Lung (tissue), 12 donors: Measurements from ENCODE around the gene MDM1. TPM values are rescaled to one million over a fixed set of nuclear protein-coding genes. Genes with fewer than 3 reads are reported as not detected.

ENCODE experiments used
- ATAC-seq: fragments of 200-7000 bp; cut with Tn5 transposase; one replicate; pipeline ENCODE4 v1.9.1; 2020; ENCODE audit warnings: moderate number of reproducible peaks; ENCODE audit not compliant: insufficient read depth, low FRiP score
- DNase-seq, 3 donors: peaks; one replicate each; pipeline ENCODE4 v3.0.0-alpha.2; 2013 to 2017
- H3K27ac ChIP-seq, 2 donors: one replicate each; pipeline ENCODE4 v1.5.1; 2013; ENCODE audit warnings: mild to moderate bottlenecking in 2 of 2, moderate library complexity in 2 of 2, control low read depth in 1 of 2, inconsistent platforms in 1 of 2, low read depth in 1 of 2, low read length in 1 of 2
- H3K27me3 ChIP-seq, 3 donors: one replicate each; pipeline ENCODE4 v1.5.1; 2013; ENCODE audit warnings: low read length in 2 of 3; ENCODE audit not compliant: control insufficient read depth in 3 of 3, insufficient read depth in 3 of 3
- H3K36me3 ChIP-seq, 4 donors: one replicate each; pipeline ENCODE4 v1.5.1; 2013; ENCODE audit warnings: low read length in 4 of 4, mild to moderate bottlenecking in 1 of 4, moderate library complexity in 1 of 4; ENCODE audit not compliant: control insufficient read depth in 4 of 4, insufficient read depth in 4 of 4
- H3K4me1 ChIP-seq, 5 donors: one replicate each; pipeline ENCODE4 v1.5.1; 2013; ENCODE audit warnings: low read length in 5 of 5, mild to moderate bottlenecking in 2 of 5, moderate library complexity in 1 of 5; ENCODE audit not compliant: control insufficient read depth in 5 of 5, insufficient read depth in 5 of 5
- H3K4me3 ChIP-seq: one replicate; pipeline ENCODE4 v1.5.1; 2013; ENCODE audit warnings: mild to moderate bottlenecking, control low read depth, moderate library complexity
- H3K9ac ChIP-seq, 2 donors: one replicate each; pipeline ENCODE4 v1.5.1; 2013; ENCODE audit warnings: low read length in 2 of 2, control low read depth in 1 of 2; ENCODE audit not compliant: insufficient read depth in 1 of 2
- H3K9me3 ChIP-seq, 4 donors: one replicate each; pipeline ENCODE4 v1.5.1; 2013; ENCODE audit warnings: low read length in 3 of 4, mild to moderate bottlenecking in 1 of 4, moderate library complexity in 1 of 4; ENCODE audit not compliant: control insufficient read depth in 4 of 4, insufficient read depth in 3 of 4
- WGBS, 2 donors: extraction: QIAGEN DNeasy Blood & Tissue Kit; methylation state at CpG; one replicate each; pipeline ENCODE4 v1.1.7; 2013; 5-methylcytosine and 5-hydroxymethylcytosine counted together
- polyA plus RNA-seq, 2 donors: library from polyadenylated mRNA; stranded (reverse); fragments of 200-250 nt; gene quantifications; one replicate each; pipeline ENCODE4 v1.2.1, GENCODE V29; 2013
- total RNA-seq, 2 donors: library from RNA; depleted of rRNA in 1 of 2; stranded (reverse); fragments of >200 nt in 1 of 2; gene quantifications; one replicate each; pipeline ENCODE4 v1.2.1, GENCODE V29; 2014 to 2021
- TF ChIP-seq, protein P1 (sequence below): IDR thresholded peaks from 2 replicates; pipeline ENCODE4 v1.5.1; 2012; ENCODE audit warnings: mild to moderate bottlenecking; ENCODE audit errors: control extremely low read depth, extremely low read depth
- donor health status: control.
- donor health status: control.
- donor health status: Bipolar disorder and iron deficiency.
- donor health status: healthy.
- donor health status: DM: yes; HTN: yes; CAD: no.

MDM1 gene
- total and polyA plus RNA-seq, 4 donors, result 6.7 to 29.7 (median 12.4) TPM

GRCh38 chr12:68374307-68374982 lies 42.3 kb upstream of the MDM1 start:
- no peak for ATAC-seq
- H3K27me3 ChIP-seq, result no peaks in the 10 kb centered on the region
- H3K4me3 ChIP-seq, result no peak overlapping the region
- H3K9ac ChIP-seq, result no peak overlapping the region
- H3K4me1 ChIP-seq, result peaks cover 3 to 13% (median 4%) of the 10 kb centered on the region in 5 donors
- no peaks in the 10 kb centered on the region for H3K36me3 ChIP-seq
- no peak overlapping the region for H3K27ac ChIP-seq
- no peaks in the 10 kb centered on the region for H3K9me3 ChIP-seq
- no peak for DNase-seq
- TF ChIP-seq, protein P1, sequence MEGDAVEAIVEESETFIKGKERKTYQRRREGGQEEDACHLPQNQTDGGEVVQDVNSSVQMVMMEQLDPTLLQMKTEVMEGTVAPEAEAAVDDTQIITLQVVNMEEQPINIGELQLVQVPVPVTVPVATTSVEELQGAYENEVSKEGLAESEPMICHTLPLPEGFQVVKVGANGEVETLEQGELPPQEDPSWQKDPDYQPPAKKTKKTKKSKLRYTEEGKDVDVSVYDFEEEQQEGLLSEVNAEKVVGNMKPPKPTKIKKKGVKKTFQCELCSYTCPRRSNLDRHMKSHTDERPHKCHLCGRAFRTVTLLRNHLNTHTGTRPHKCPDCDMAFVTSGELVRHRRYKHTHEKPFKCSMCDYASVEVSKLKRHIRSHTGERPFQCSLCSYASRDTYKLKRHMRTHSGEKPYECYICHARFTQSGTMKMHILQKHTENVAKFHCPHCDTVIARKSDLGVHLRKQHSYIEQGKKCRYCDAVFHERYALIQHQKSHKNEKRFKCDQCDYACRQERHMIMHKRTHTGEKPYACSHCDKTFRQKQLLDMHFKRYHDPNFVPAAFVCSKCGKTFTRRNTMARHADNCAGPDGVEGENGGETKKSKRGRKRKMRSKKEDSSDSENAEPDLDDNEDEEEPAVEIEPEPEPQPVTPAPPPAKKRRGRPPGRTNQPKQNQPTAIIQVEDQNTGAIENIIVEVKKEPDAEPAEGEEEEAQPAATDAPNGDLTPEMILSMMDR, result no peak
- WGBS, 2 donors, result 78 to 87% methylated on average over 10 of the region's 10 CpGs

GRCh38 chr12:68370667-68371066 lies 38.5 kb upstream of the MDM1 start:
- Histone ChIP-seq H3K9ac (no peak overlapping the region), H3K27ac (no peak overlapping the region), H3K4me3 (no peak overlapping the region), H3K27me3 (no peaks in the 10 kb centered on the region), H3K36me3 (no peaks in the 10 kb centered on the region), H3K9me3 (no peaks in the 10 kb centered on the region), H3K4me1 (peaks cover 0 to 4% (median 0%) of the 10 kb centered on the region in 5 donors)
- no peak for ATAC-seq
- WGBS, 2 donors, result 85 to 88% methylated on average over 3 of the region's 3 CpGs
- TF ChIP-seq, protein P1, result no peak
- no peak for DNase-seq

GRCh38 chr12:68370006-68370590 lies 37.9 kb upstream of the MDM1 start:
- no peak for DNase-seq
- H3K27ac ChIP-seq, result no peak overlapping the region

More at GRCh38 chr12:68370006-68370590, 37.9 kb upstream of the MDM1 start:
- no peak for ATAC-seq
- Histone ChIP-seq H3K9ac (no peak overlapping the region), H3K4me3 (no peak overlapping the region), H3K4me1 (peaks cover 0 to 5% (median 4%) of the 10 kb centered on the region in 5 donors), H3K36me3 (no peaks in the 10 kb centered on the region), H3K9me3 (no peaks in the 10 kb centered on the region), H3K27me3 (no peaks in the 10 kb centered on the region)
- TF ChIP-seq, protein P1, result no peak
- 73 to 80% methylated on average over 8 of the region's 8 CpGs for WGBS, 2 donors
